Ovary (tissue), 9 donors: Measurements from ENCODE around the gene LRRC34. TPM values are rescaled to one million over a fixed set of nuclear protein-coding genes. Genes with fewer than 3 reads are reported as not detected.

Source experiments
- DNase-seq, 5 donors: peaks; one replicate each; pipeline ENCODE4 v3.0.0-alpha.2; 2019 to 2020
- H3K27ac ChIP-seq, 2 donors: fragments of 200-600 bp; one replicate each; pipeline versions ENCODE4 v1.5.1 to v1.8.0; 2019 to 2022
- H3K27me3 ChIP-seq: fragments of 200-600 bp; one replicate; pipeline ENCODE4 v1.8.0; 2022
- H3K36me3 ChIP-seq: fragments of 200-600 bp; sonication (generic); one replicate; pipeline ENCODE4 v1.5.1; 2019
- H3K4me1 ChIP-seq: one replicate; pipeline ENCODE4 v1.8.1; 2013; ENCODE audit warnings: mild to moderate bottlenecking, moderate library complexity; ENCODE audit not compliant: insufficient read depth
- H3K4me3 ChIP-seq: fragments of 200-600 bp; sonication (generic); one replicate; pipeline ENCODE4 v1.5.1; 2017
- H3K9me3 ChIP-seq, 2 donors: fragments of 200-600 bp in 1 of 2; sonication (generic) in 1 of 2; one replicate each; pipeline versions ENCODE4 v1.5.1 to v1.8.1; 2013 to 2019; ENCODE audit warnings: mild to moderate bottlenecking in 1 of 2, moderate library complexity in 1 of 2
- CTCF ChIP-seq, 3 donors: fragments of 450-650 bp in 2 of 3; fragments of 200-600 bp in 1 of 3; IDR thresholded peaks; one replicate each; pipeline versions ENCODE4 v1.5.1 to v1.8.0; 2016 to 2022; ENCODE audit warnings: antibody characterized with exemption in 3 of 3, mild to moderate bottlenecking in 1 of 3
- EP300 ChIP-seq: sonication (generic); formaldehyde crosslinking; IDR thresholded peaks from one replicate; pipeline ENCODE4 v1.6.1; 2017; ENCODE audit warnings: antibody characterized with exemption
- POLR2A ChIP-seq: fragments of 450-650 bp; IDR thresholded peaks from one replicate; pipeline ENCODE4 v1.6.1; 2017; ENCODE audit warnings: antibody characterized with exemption, mild to moderate bottlenecking, moderate library complexity
- WGBS, 3 donors: extraction: QIAGEN DNeasy Blood & Tissue Kit in 1 of 3; methylation state at CpG; one replicate each; pipeline versions ENCODE4 v1.1.5 to v1.1.7; 2013 to 2017; 5-methylcytosine and 5-hydroxymethylcytosine counted together
- intact Hi-C, 4 donors: fragments of 100-400 bp; cut with DNase I; formaldehyde crosslinking; loops; one replicate each; pipeline versions ENCODE4 v1.11.0 to v1.15.1; 2022 to 2023
- polyA plus RNA-seq, 2 donors: library from polyadenylated mRNA; stranded (reverse); fragments of 200-250 nt in 1 of 2; fragments of 350-450 nt in 1 of 2; fragmentation: Illumina TruSeq in 1 of 2; extraction: RNeasy Lipid Tissue Mini Kit (QIAGEN cat#74804) in 1 of 2; gene quantifications; one replicate each; pipeline ENCODE4 v1.2.3, GENCODE V29; 2013 to 2014
- total RNA-seq, 7 donors: library from RNA; depleted of rRNA in 2 of 7; stranded (reverse); fragments of >200 nt in 2 of 7; fragmentation: NEBNext Ultra II Directional in 3 of 7; extraction: Animal tissue kit (Norgen Biotek cat#: 25700) in 3 of 7; gene quantifications; one replicate each; pipeline versions ENCODE4 v1.1.0 to v1.2.4, GENCODE V29; 2016 to 2023
- donor health status: DM: no; HTN: no; CAD: no; lungs with moderate emphysema.
- donor health status: DM: no; HTN: no; CAD: no.
- donor health status: Bipolar disorder and iron deficiency.
- donor health status: DM: yes; HTN: yes; CAD: no.
- donor health status: DM: no; HTN: no; CAD: no.
- donor health status: DM: yes; HTN: yes; CAD: no.

LRRC34 gene
- total and polyA plus RNA-seq, 9 donors, result 1.7 to 8.1 (median 4.3) TPM

- H3K4me1 ChIP-seq, result no peaks in the 10 kb centered on the region
- intact Hi-C loops, result no loop called here
- H3K9me3 ChIP-seq, result no peaks in the 10 kb centered on the region
- no peak overlapping the region for H3K27ac ChIP-seq
- DNase-seq, result no peak
- H3K36me3 ChIP-seq, result no peaks in the 10 kb centered on the region
- no peaks in the 10 kb centered on the region for H3K27me3 ChIP-seq
- H3K4me3 ChIP-seq, result no peak overlapping the region
- TF ChIP-seq CTCF (IDR thresholded peaks at IDR 0.05) (no peak), EP300 (no peak), POLR2A (no peak)
- WGBS, 3 donors, result 71 to 77% (median 77%) methylated on average over 6 of the region's 6 CpGs
Observed at GRCh38 chr3:169822983-169823382, 10.3 kb upstream of the LRRC34 start.

- WGBS, 3 donors, result 95 to 97% (median 96%) methylated on average over 20 of the region's 20 CpGs
- H3K27ac ChIP-seq, result no peak overlapping the region
- H3K27me3 ChIP-seq, result no peaks in the 10 kb centered on the region
- no peaks in the 10 kb centered on the region for H3K36me3 ChIP-seq
- H3K4me3 ChIP-seq, result no peak overlapping the region
- TF ChIP-seq POLR2A (no peak), EP300 (no peak), CTCF (IDR thresholded peaks at IDR 0.05) (no peak)
- intact Hi-C loops, result no loop called here
- no peak for DNase-seq
- H3K4me1 ChIP-seq, result no peaks in the 10 kb centered on the region
- H3K9me3 ChIP-seq, result no peaks in the 10 kb centered on the region
Observed at GRCh38 chr3:169822540-169822939, 9.8 kb upstream of the LRRC34 start.

- Histone ChIP-seq H3K27me3 (no peaks in the 10 kb centered on the region), H3K4me3 (no peak overlapping the region), H3K36me3 (no peaks in the 10 kb centered on the region), H3K9me3 (no peaks in the 10 kb centered on the region), H3K27ac (no peak overlapping the region), H3K4me1 (no peaks in the 10 kb centered on the region)
- no peak for DNase-seq
- TF ChIP-seq EP300 (no peak), CTCF (IDR thresholded peaks at IDR 0.05) (no peak), POLR2A (no peak)
- intact Hi-C loops, result no loop called here
- WGBS, 3 donors, result 92 to 93% (median 93%) methylated on average over 15 of the region's 15 CpGs
Observed at GRCh38 chr3:169822091-169822490, 9.4 kb upstream of the LRRC34 start.

GRCh38 chr3:169818316-169818715 lies 5.6 kb upstream of the LRRC34 start:
- Histone ChIP-seq H3K27ac (no peak overlapping the region), H3K9me3 (no peaks in the 10 kb centered on the region), H3K36me3 (no peaks in the 10 kb centered on the region), H3K27me3 (no peaks in the 10 kb centered on the region), H3K4me3 (no peak overlapping the region), H3K4me1 (no peaks in the 10 kb centered on the region)
- WGBS, 3 donors, result 82 to 86% (median 83%) methylated on average over 2 of the region's 2 CpGs
- no peak for DNase-seq
- TF ChIP-seq CTCF (IDR thresholded peaks at IDR 0.05), result no peak
- no peak for TF ChIP-seq POLR2A
- TF ChIP-seq EP300, result no peak
- intact Hi-C loops, result no loop called here
